Fibroblast of villous mesenchyme (primary cell): Measurements from ENCODE around the gene LACRT. TPM values are rescaled to one million over a fixed set of nuclear protein-coding genes. Genes with fewer than 3 reads are reported as not detected.
"Not testable (repeated sequence)": the region's sequence is repeated elsewhere in the genome, so short reads cannot be mapped to it uniquely, and the experiment has no call there.

Experiments used
- DNase-seq: peaks from one replicate; pipeline ENCODE4 v3.0.0-alpha.2; 2010; ENCODE audit warnings: low read depth
- H3K4me3 ChIP-seq: 2 replicates; pipeline ENCODE4 v1.5.1; 2011; ENCODE audit warnings: low read depth, mild to moderate bottlenecking, low read length
- total RNA-seq: library from RNA; depleted of rRNA; stranded (reverse); fragments of >200 nt; gene quantifications from 2 replicates; pipeline ENCODE4 v1.2.3, GENCODE V29; 2012
- TF ChIP-seq, protein P1 (sequence below): IDR thresholded peaks from 2 replicates; pipeline ENCODE4 v1.5.1; 2012; ENCODE audit warnings: low read depth, mild to moderate bottlenecking, low read length; ENCODE audit not compliant: insufficient read depth

Gene LACRT
- total RNA-seq, result not detected in 2 replicates

DNA sequence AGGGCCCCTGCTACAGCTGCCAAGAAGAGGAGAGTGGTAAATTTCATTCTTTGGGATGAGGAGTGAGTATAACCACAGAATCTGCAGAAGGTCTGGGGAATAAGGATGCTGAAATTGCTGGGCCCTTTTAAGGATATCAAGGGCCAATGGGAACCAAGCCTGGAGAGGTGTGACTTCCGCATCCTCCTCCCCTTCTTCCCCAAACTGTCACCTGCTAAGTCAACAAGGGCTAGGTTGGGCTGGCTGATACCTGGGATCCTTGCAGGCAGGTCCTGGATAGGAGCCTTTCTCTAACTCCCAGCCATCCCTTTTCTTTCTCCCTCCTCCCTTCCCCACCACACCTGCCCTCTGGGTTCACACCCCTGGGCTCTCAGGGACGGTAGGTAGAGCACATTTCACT is at the start of gene LACRT:
Gene LACRT (minus strand): TSS at position 101 of the 400 bp plus-strand sequence. CDS start 54 bp downstream, at position 47.
- no peak within 1 kb of the TSS for H3K4me3 ChIP-seq
- no peak for DNase-seq
- TF ChIP-seq, protein P1, sequence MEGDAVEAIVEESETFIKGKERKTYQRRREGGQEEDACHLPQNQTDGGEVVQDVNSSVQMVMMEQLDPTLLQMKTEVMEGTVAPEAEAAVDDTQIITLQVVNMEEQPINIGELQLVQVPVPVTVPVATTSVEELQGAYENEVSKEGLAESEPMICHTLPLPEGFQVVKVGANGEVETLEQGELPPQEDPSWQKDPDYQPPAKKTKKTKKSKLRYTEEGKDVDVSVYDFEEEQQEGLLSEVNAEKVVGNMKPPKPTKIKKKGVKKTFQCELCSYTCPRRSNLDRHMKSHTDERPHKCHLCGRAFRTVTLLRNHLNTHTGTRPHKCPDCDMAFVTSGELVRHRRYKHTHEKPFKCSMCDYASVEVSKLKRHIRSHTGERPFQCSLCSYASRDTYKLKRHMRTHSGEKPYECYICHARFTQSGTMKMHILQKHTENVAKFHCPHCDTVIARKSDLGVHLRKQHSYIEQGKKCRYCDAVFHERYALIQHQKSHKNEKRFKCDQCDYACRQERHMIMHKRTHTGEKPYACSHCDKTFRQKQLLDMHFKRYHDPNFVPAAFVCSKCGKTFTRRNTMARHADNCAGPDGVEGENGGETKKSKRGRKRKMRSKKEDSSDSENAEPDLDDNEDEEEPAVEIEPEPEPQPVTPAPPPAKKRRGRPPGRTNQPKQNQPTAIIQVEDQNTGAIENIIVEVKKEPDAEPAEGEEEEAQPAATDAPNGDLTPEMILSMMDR, result no peak

- TF ChIP-seq, protein P1, result no peak
- H3K4me3 ChIP-seq, result no peak overlapping the region
- DNase-seq, result no peak
These were observed 48.7 kb upstream of the LACRT start for GRCh38 chr12:54683398-54683797.

DNA sequence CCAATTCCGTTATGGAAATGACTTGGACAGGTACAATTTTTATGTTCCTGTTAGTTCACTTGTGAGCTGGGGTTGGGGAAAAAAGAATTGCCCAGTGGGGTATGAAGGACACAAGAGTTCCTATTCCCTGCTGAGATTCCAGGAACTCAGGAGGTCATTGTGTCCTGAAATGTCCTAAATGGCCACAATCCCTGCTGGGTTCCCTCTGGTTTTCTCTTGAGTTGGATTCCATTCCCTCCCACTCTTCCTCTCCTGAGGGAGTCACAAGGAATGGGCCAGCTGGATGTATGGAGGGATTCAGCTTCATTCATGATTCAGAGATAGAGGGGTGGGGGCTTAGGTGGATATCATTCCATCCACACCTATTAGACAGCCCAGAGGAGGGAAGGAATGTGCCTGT is 48.0 kb upstream of the LACRT start:
- no peak overlapping the region for H3K4me3 ChIP-seq
- no peak for DNase-seq
- TF ChIP-seq, protein P1, result no peak

DNA sequence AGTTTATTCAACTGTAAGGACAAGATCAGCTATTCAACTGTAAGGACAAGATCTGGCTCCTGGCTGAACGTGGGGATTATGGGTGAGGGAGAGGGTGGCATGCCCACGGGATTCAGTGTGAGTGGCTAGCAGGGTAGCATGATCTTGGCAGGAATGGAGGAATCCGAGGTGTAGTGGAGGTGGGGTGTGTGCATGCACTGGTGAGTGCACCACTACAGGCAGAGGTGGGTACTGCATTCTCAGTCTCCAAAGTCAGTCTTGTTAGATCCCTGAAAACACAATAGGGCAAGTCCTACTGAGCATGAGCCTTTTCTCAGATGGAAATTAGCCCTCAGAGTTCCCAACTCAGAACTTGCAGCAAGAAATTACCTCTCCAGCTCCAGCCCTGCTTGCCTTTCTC is 45.7 kb upstream of the LACRT start:
- no peak for DNase-seq

DNA sequence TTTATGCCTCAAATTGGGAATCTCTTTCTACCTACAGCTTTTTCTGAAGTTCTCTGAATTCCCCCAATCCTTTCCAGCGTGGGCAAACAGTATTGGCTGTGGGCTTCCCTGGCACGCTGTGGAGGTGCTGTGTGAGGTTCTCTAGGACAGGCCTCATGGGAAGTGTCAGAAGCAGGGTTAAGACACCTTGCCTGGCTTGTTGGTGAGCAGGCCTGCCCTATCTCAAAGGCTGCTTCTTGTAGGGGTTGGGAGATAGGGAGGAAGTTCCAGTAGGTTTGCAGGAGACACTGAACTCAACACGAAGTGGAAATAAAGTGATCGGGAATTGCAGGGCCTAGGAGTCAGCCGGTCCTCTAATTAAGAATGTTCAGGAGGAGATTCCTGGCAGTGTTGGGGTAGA is 43.4 kb upstream of the LACRT start:
- no peak overlapping the region for H3K4me3 ChIP-seq
- DNase-seq, result no peak
- TF ChIP-seq, protein P1, result no peak

More for the DNA sequence above, 45.7 kb upstream of the LACRT start:
- H3K4me3 ChIP-seq, result no peak overlapping the region
- TF ChIP-seq, protein P1, result peak; percentile 51

DNA sequence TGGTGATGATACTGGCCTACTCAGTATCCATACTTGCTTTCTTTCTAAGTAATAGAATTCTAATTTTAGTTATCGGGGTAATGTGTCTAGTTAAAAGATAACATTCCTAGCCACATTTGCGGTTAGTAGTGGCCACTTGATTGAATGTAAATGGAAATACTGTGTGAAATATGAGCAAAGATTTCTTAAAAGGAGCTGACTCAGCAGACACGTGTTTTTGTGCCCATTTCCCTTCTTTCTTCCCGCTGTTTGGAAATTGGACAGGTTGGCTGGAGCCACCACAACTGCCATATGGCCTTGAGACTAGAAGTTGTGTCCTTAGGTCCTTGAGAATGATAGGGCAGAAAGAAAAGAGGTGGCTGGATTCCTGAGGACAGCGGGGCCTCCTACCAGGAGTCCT is 33.2 kb upstream of the LACRT start:
- TF ChIP-seq, protein P1, result no peak
- no peak for DNase-seq

DNA sequence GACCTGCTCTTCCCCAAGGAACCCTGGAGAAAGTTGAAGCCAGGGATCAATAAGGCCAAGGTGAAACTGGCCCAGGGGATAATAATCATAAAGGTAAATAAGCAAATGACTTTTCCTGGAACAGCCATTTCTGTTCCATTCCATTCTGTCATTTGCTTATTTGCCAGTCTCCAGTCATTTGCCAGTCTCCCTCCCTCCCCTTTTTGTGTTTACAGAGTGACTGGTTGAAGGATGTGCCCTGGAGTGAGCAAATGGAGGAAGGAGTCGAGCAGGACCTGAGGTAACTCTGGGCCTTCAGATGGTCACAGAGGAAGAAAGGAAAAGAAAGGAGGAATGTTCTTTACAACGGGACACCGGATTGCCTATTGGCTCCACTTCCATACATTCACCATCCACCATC is 31.3 kb upstream of the LACRT start:
- DNase-seq, result no peak
- TF ChIP-seq, protein P1, result no peak
- no peak overlapping the region for H3K4me3 ChIP-seq

More for the DNA sequence above, 33.2 kb upstream of the LACRT start:
- H3K4me3 ChIP-seq, result no peak overlapping the region

- H3K4me3 ChIP-seq, DNase-seq: not testable (repeated sequence)
These were observed 30.4 kb upstream of the LACRT start for GRCh38 chr12:54665022-54665635.
